ENCODE results near the gene AGPS. TPM values are rescaled to one million over a fixed set of nuclear protein-coding genes. Genes with fewer than 3 reads are reported as not detected.

The AGPS gene
- polyA plus RNA-seq, 1 experiment, result 22.6 TPM

DNA sequence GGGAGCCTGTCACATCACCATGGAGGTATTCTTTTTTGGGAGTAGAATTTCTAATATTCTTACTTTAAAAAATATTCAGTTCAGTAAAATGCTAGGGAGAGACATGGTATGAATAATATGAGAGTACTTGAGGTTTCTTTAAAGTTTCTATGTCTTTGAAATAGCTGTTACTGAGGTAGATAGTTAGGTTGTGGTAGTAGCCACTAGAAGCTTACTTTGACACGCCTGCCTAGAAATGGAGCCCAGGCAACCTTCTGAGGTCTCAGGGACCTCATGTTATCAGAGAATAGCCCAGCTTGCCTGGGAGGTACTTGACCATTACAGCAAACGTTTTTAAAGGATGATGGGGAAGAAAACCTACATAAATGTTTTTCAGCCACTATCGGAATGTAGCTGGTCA, 131.2 kb downstream of the AGPS start:
- Histone ChIP-seq H3K4me3 (ENCODE audit: low read depth, low read length) (no peak overlapping the region), H3K27me3 (ENCODE audit: control insufficient read depth, insufficient read depth, low read length) (no peaks in the 10 kb centered on the region), H3K9me3 (ENCODE audit: control insufficient read depth, insufficient read depth, low read length) (no peaks in the 10 kb centered on the region), H3K27ac (ENCODE audit: low read depth, low read length) (no peak overlapping the region)
- POLR2A ChIA-PET, result no interaction called here
- CTCF ChIA-PET, result interaction anchor here (0.6 to 8.0 kb wide), 3 partner anchors 33 to 188 kb away, joined by 3 to 50 read pairs (median 23); no protein-coding TSS in a partner anchor
- no peak for DNase-seq (ENCODE audit: low read depth, low spot score)
- TF ChIP-seq, protein P1, sequence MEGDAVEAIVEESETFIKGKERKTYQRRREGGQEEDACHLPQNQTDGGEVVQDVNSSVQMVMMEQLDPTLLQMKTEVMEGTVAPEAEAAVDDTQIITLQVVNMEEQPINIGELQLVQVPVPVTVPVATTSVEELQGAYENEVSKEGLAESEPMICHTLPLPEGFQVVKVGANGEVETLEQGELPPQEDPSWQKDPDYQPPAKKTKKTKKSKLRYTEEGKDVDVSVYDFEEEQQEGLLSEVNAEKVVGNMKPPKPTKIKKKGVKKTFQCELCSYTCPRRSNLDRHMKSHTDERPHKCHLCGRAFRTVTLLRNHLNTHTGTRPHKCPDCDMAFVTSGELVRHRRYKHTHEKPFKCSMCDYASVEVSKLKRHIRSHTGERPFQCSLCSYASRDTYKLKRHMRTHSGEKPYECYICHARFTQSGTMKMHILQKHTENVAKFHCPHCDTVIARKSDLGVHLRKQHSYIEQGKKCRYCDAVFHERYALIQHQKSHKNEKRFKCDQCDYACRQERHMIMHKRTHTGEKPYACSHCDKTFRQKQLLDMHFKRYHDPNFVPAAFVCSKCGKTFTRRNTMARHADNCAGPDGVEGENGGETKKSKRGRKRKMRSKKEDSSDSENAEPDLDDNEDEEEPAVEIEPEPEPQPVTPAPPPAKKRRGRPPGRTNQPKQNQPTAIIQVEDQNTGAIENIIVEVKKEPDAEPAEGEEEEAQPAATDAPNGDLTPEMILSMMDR (IDR thresholded peaks at IDR 0.05; ENCODE audit: low read depth, low read length), result no peak

- Histone ChIP-seq H3K4me3 (ENCODE audit: low read depth, low read length) (no peak overlapping the region), H3K9me3 (ENCODE audit: control insufficient read depth, insufficient read depth, low read length) (no peaks in the 10 kb centered on the region), H3K27me3 (ENCODE audit: control insufficient read depth, insufficient read depth, low read length) (no peaks in the 10 kb centered on the region), H3K27ac (ENCODE audit: low read depth, low read length) (no peak overlapping the region)
- ChIA-PET CTCF (interaction anchor here (5.6 to 8.0 kb wide), 2 partner anchors 35 to 79 kb away, joined by 23 to 50 read pairs; no protein-coding TSS in a partner anchor), POLR2A (no interaction called here)
- TF ChIP-seq, protein P1 (IDR thresholded peaks at IDR 0.05; ENCODE audit: low read depth, low read length), result no peak
- no peak for DNase-seq (ENCODE audit: low read depth, low spot score)
These were observed 132.9 kb downstream of the AGPS start for GRCh38 chr2:177525351-177525924.

- DNase-seq (ENCODE audit: low read depth, low spot score), result no peak
- H3K27ac ChIP-seq (ENCODE audit: low read depth, low read length), result no peak overlapping the region
- TF ChIP-seq, protein P1 (IDR thresholded peaks at IDR 0.05; ENCODE audit: low read depth, low read length), result no peak
- no peak overlapping the region for H3K4me3 ChIP-seq (ENCODE audit: low read depth, low read length)
- H3K9me3 ChIP-seq (ENCODE audit: control insufficient read depth, insufficient read depth, low read length), result no peaks in the 10 kb centered on the region
- ChIA-PET CTCF (interaction anchor here (0.6 kb wide), 2 partner anchors 76 to 359 kb away, joined by 4 read pairs; no protein-coding TSS in a partner anchor), POLR2A (no interaction called here)
- no peaks in the 10 kb centered on the region for H3K27me3 ChIP-seq (ENCODE audit: control insufficient read depth, insufficient read depth, low read length)
These were observed 135.9 kb downstream of the AGPS start for GRCh38 chr2:177528351-177528933.

GRCh38 chr2:177529166-177529565, 136.6 kb downstream of the AGPS start:
- H3K9me3 ChIP-seq (ENCODE audit: control insufficient read depth, insufficient read depth, low read length), result no peaks in the 10 kb centered on the region
- H3K4me3 ChIP-seq (ENCODE audit: low read depth, low read length), result no peak overlapping the region
- no peak for DNase-seq (ENCODE audit: low read depth, low spot score)
- no peaks in the 10 kb centered on the region for H3K27me3 ChIP-seq (ENCODE audit: control insufficient read depth, insufficient read depth, low read length)
- H3K27ac ChIP-seq (ENCODE audit: low read depth, low read length), result no peak overlapping the region
- TF ChIP-seq, protein P1 (IDR thresholded peaks at IDR 0.05; ENCODE audit: low read depth, low read length), result no peak
- POLR2A ChIA-PET, result no interaction called here
- CTCF ChIA-PET, result interaction anchor here (1.3 to 3.5 kb wide), 2 partner anchors 39 to 75 kb away, joined by 3 to 14 read pairs; no protein-coding TSS in a partner anchor

DNA sequence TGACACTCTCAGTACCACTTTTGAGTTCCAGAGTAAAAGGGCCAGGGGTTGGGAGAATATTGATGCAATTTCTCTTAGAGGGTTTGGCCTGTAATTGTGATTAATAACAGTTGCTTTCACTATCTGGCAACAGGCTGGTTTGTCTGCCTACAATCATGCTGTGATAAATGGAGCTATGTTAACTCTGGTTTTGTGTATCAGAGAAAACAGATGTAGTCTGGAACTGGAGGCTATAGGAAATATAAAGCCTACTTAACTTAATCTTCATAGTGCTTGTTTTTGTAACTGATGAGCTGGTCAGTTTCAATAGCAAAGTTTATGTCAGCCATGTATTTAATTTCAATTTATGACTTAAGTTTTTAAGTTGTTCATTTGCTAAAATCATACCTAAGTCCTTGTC, 138.0 kb downstream of the AGPS start:
- H3K9me3 ChIP-seq (ENCODE audit: control insufficient read depth, insufficient read depth, low read length), result no peaks in the 10 kb centered on the region
- H3K4me3 ChIP-seq (ENCODE audit: low read depth, low read length), result no peak overlapping the region
- H3K27me3 ChIP-seq (ENCODE audit: control insufficient read depth, insufficient read depth, low read length), result no peaks in the 10 kb centered on the region
- DNase-seq (ENCODE audit: low read depth, low spot score), result no peak
- ChIA-PET POLR2A (no interaction called here), CTCF (interaction anchor here (0.6 to 3.5 kb wide), 3 partner anchors 41 to 78 kb away, joined by 3 to 14 read pairs (median 3); no protein-coding TSS in a partner anchor)
- H3K27ac ChIP-seq (ENCODE audit: low read depth, low read length), result no peak overlapping the region
- TF ChIP-seq, protein P1 (IDR thresholded peaks at IDR 0.05; ENCODE audit: low read depth, low read length), result no peak

All from AG04450 (cell line).